GM20000 (cell line): Measurements from ENCODE around the gene TJP3.

Experiments
- DNase-seq: peaks from one replicate; pipeline ENCODE4 v3.0.0; 2012; ENCODE audit warnings: low spot score
- TF ChIP-seq, protein P1 (sequence below): IDR thresholded peaks from 2 replicates; pipeline ENCODE4 v1.5.1; 2012; ENCODE audit warnings: mild to moderate bottlenecking, control low read depth; ENCODE audit errors: extremely low read depth, missing control alignments

The TJP3 gene

GRCh38 chr19:3673506-3674439 lies 34.4 kb upstream of the TJP3 start:
- no peak for DNase-seq
- TF ChIP-seq, protein P1, sequence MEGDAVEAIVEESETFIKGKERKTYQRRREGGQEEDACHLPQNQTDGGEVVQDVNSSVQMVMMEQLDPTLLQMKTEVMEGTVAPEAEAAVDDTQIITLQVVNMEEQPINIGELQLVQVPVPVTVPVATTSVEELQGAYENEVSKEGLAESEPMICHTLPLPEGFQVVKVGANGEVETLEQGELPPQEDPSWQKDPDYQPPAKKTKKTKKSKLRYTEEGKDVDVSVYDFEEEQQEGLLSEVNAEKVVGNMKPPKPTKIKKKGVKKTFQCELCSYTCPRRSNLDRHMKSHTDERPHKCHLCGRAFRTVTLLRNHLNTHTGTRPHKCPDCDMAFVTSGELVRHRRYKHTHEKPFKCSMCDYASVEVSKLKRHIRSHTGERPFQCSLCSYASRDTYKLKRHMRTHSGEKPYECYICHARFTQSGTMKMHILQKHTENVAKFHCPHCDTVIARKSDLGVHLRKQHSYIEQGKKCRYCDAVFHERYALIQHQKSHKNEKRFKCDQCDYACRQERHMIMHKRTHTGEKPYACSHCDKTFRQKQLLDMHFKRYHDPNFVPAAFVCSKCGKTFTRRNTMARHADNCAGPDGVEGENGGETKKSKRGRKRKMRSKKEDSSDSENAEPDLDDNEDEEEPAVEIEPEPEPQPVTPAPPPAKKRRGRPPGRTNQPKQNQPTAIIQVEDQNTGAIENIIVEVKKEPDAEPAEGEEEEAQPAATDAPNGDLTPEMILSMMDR, result no peak

- TF ChIP-seq, protein P1, result no peak
- no peak for DNase-seq
Observed at GRCh38 chr19:3674784-3675543, 33.2 kb upstream of the TJP3 start.

GRCh38 chr19:3678188-3678587 lies 30.0 kb upstream of the TJP3 start:
- TF ChIP-seq, protein P1, result no peak
- no peak for DNase-seq

DNA sequence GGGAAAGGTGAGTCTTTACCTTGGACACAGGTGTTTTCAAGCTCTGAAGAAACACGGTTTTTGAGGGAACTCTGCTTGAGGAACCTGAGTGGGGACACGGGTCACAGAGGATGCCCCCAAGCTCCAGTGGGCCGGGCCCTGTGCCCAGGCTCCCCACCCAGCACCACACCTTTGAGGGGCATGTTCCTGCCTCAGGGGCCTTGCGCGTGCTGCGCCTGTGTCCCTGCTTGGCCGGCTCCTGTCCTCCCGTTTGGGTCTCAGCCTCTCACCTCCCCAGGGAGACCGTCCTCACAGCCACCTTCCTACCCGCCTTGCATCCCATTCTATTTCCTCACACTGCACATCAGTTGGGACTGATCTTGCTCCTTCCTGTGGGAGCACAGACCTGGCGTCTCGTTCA lies 29.0 kb upstream of the TJP3 start:
- DNase-seq, result no peak
- TF ChIP-seq, protein P1, result no peak

- no peak for DNase-seq
- TF ChIP-seq, protein P1, result no peak
Observed at GRCh38 chr19:3679581-3679980, 28.6 kb upstream of the TJP3 start.

DNA sequence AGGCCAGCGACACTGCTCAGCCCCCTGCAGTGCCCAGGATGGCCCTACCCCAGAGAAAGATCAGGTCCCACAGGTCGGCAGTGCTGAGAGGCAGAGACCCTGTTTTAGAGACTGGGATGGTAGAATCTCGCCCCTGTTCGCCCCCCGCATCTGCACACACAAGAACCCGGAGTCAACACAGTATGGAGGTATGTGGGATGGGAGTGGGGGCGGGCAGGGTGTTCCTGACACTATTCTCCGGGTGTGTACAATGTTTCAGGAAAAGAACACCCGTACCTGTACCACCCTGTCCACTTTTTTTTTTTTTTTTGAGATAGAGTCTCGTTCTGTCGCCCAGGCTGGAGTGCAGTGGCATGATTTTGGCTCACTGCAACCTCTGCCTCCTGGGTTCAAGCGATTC lies 27.2 kb upstream of the TJP3 start:
- no peak for DNase-seq
- TF ChIP-seq, protein P1, result no peak

GRCh38 chr19:3682286-3682685 lies 25.9 kb upstream of the TJP3 start:
- TF ChIP-seq, protein P1, result no peak
- DNase-seq, result no peak
